Heart left ventricle (tissue), 16 donors: Measurements from ENCODE around the gene KRT76. TPM values are rescaled to one million over a fixed set of nuclear protein-coding genes. Genes with fewer than 3 reads are reported as not detected.

Experiments used
- ATAC-seq, 4 donors: fragments of 200-7000 bp; cut with Tn5 transposase; one replicate each; pipeline ENCODE4 v1.9.1; 2020 to 2022; ENCODE audit warnings: moderate library complexity in 4 of 4, mild to moderate bottlenecking in 3 of 4, moderate number of reproducible peaks in 1 of 4
- DNase-seq, 5 donors: peaks; one replicate each; pipeline ENCODE4 v3.0.0-alpha.2; 2020
- H3K27ac ChIP-seq, 12 donors: fragments of 200-600 bp; sonication (generic) in 4 of 12; one replicate each; pipeline versions ENCODE4 v1.5.0 to v1.8.0; 2016 to 2022; ENCODE audit warnings: mild to moderate bottlenecking in 2 of 12
- H3K27me3 ChIP-seq, 9 donors: fragments of 200-600 bp; sonication (generic) in 2 of 9; one replicate each; pipeline versions ENCODE4 v1.5.1 to v1.8.0; 2016 to 2022; ENCODE audit warnings: mild to moderate bottlenecking in 3 of 9
- H3K36me3 ChIP-seq, 9 donors: fragments of 200-600 bp; sonication (generic) in 2 of 9; one replicate each; pipeline versions ENCODE4 v1.5.0 to v1.8.0; 2018 to 2022; ENCODE audit warnings: mild to moderate bottlenecking in 2 of 9
- H3K4me1 ChIP-seq, 12 donors: fragments of 200-600 bp; sonication (generic) in 4 of 12; one replicate each; pipeline versions ENCODE4 v1.5.0 to v1.8.0; 2016 to 2022; ENCODE audit warnings: mild to moderate bottlenecking in 3 of 12
- H3K4me3 ChIP-seq, 12 donors: fragments of 200-600 bp; sonication (generic) in 4 of 12; one replicate each; pipeline versions ENCODE4 v1.5.0 to v1.8.0; 2017 to 2022; ENCODE audit warnings: mild to moderate bottlenecking in 9 of 12, moderate library complexity in 4 of 12
- H3K9me3 ChIP-seq, 12 donors: fragments of 200-600 bp; sonication (generic) in 4 of 12; one replicate each; pipeline versions ENCODE4 v1.5.0 to v1.8.0; 2016 to 2022; ENCODE audit warnings: mild to moderate bottlenecking in 1 of 12
- CTCF ChIP-seq, 12 donors: fragments of 200-600 bp; sonication (generic) in 4 of 12; IDR thresholded peaks; one replicate each; pipeline versions ENCODE4 v1.5.0 to v1.8.0; 2018 to 2022; ENCODE audit warnings: antibody characterized with exemption in 12 of 12, mild to moderate bottlenecking in 5 of 12
- POLR2A ChIP-seq, 2 donors: fragments of 450-650 bp; IDR thresholded peaks; one replicate each; pipeline ENCODE4 v1.6.1; 2017; ENCODE audit warnings: antibody characterized with exemption in 2 of 2, mild to moderate bottlenecking in 2 of 2, moderate library complexity in 2 of 2
- WGBS, 4 donors: extraction: QIAGEN DNeasy Blood & Tissue Kit in 2 of 4; methylation state at CpG; one replicate each; pipeline versions ENCODE4 v1.1.5 to v1.1.7; 2013 to 2018; 5-methylcytosine and 5-hydroxymethylcytosine counted together
- intact Hi-C, 10 donors: fragments of 100-400 bp; cut with DNase I; formaldehyde crosslinking; loops; one replicate each; pipeline versions ENCODE4 v1.11.1 to v1.14.2; 2022
- polyA plus RNA-seq, 2 donors: library from polyadenylated mRNA; stranded (reverse); fragments of 200-250 nt; gene quantifications; one replicate each; pipeline ENCODE4 v1.2.3, GENCODE V29; 2013
- total RNA-seq, 9 donors: library from RNA; depleted of rRNA in 2 of 9; stranded (reverse); fragments of >200 nt in 2 of 9; fragmentation: NEBNext Ultra II Directional in 3 of 9; extraction: Animal tissue kit (Norgen Biotek cat#: 25700) in 3 of 9; gene quantifications; one replicate each; pipeline versions ENCODE4 v1.1.0 to v1.2.4, GENCODE V29; 2016 to 2023
- donor health status: ischemic (EF 13 %, LVEDD 7.1; RV severe dilation, severe dysfunction).
- donor health status: healthy with polysubstance abuse.
- donor health status: DM: no; HTN: yes; CAD: no.
- donor health status: DM: no; HTN: no; CAD: no.
- donor health status: ischemic (EF 25% LVEDD 6.9; RV normal size, moderate dysfunction).
- donor health status: ischemic (EF 25% LVEDD 5.7; RV mildly dilated, moderate dysfunction).
- donor health status: healthy.
- donor health status: DM: yes; HTN: yes; CAD: no.
- donor health status: ischemic (EF 35%, LVEDD 5.7; RV mildly dilated, moderate dysfunction).
- donor health status: nonischemic (EF 11% LVEDD 7.7; RV severe dilation, severe dysfunction).
- donor health status: DM: yes; HTN: yes; CAD: no.
- donor health status: PGD.
- donor health status: ischemic (EF 29% LVEDD 5.4; RV normal size, mild dysfunction).
- donor health status: nonischemic (EF 23%, LVEDD 6.1; RV moderate dilation, normal function).

The KRT76 gene
- total and polyA plus RNA-seq, 11 donors, result not detected

GRCh38 chr12:52730383-52730782 is 46.8 kb downstream of the KRT76 start:
- Histone ChIP-seq H3K36me3 (no peaks in the 10 kb centered on the region), H3K4me1 (no peaks in the 10 kb centered on the region), H3K27ac (no peak overlapping the region), H3K4me3 (no peak overlapping the region), H3K9me3 (no peaks in the 10 kb centered on the region), H3K27me3 (peaks cover 0 to 13% (median 7%) of the 10 kb centered on the region in 9 donors)
- 78 to 79% (median 78%) methylated on average over 13 of the region's 13 CpGs for WGBS, 4 donors
- DNase-seq (no peak), ATAC-seq (no peak)
- no peak for TF ChIP-seq CTCF (IDR thresholded peaks at IDR 0.05)
- TF ChIP-seq POLR2A (IDR thresholded peaks at IDR 0.05), result no peak
- intact Hi-C loops, result no loop called here

GRCh38 chr12:52729147-52729546 is 48.0 kb downstream of the KRT76 start:
- no peak for ATAC-seq
- Histone ChIP-seq H3K4me3 (no peak overlapping the region), H3K36me3 (no peaks in the 10 kb centered on the region), H3K9me3 (no peaks in the 10 kb centered on the region), H3K4me1 (no peaks in the 10 kb centered on the region), H3K27me3 (peaks cover 0 to 9% (median 3%) of the 10 kb centered on the region in 9 donors), H3K27ac (no peak overlapping the region)
- intact Hi-C loops, result no loop called here
- TF ChIP-seq POLR2A (IDR thresholded peaks at IDR 0.05) (no peak), CTCF (IDR thresholded peaks at IDR 0.05) (no peak)
- 72 to 83% (median 78%) methylated on average over 9 to 10 of the region's 10 CpGs for WGBS, 4 donors
- DNase-seq, result no peak

- H3K36me3 ChIP-seq, result no peaks in the 10 kb centered on the region
- ATAC-seq (no peak), DNase-seq (no peak)
- intact Hi-C loops, result no loop called here
- no peak for TF ChIP-seq CTCF (IDR thresholded peaks at IDR 0.05)
- TF ChIP-seq POLR2A (IDR thresholded peaks at IDR 0.05), result no peak
- no peak overlapping the region for H3K4me3 ChIP-seq
- peaks cover 0 to 9% (median 0%) of the 10 kb centered on the region in 9 donors for H3K27me3 ChIP-seq
- H3K4me1 ChIP-seq, result no peaks in the 10 kb centered on the region
- 88 to 94% (median 93%) methylated on average over 2 of the region's 2 CpGs for WGBS, 4 donors
- H3K27ac ChIP-seq, result no peak overlapping the region
- H3K9me3 ChIP-seq, result no peaks in the 10 kb centered on the region
These were observed 48.8 kb downstream of the KRT76 start for GRCh38 chr12:52728374-52728773.

GRCh38 chr12:52727037-52727436 is 50.1 kb downstream of the KRT76 start:
- Histone ChIP-seq H3K4me3 (no peak overlapping the region), H3K27ac (no peak overlapping the region), H3K27me3 (peaks cover 0 to 9% (median 0%) of the 10 kb centered on the region in 9 donors), H3K4me1 (no peaks in the 10 kb centered on the region), H3K36me3 (no peaks in the 10 kb centered on the region), H3K9me3 (no peaks in the 10 kb centered on the region)
- DNase-seq, result no peak
- no peak for TF ChIP-seq POLR2A (IDR thresholded peaks at IDR 0.05)
- no peak for TF ChIP-seq CTCF (IDR thresholded peaks at IDR 0.05)
- WGBS, 4 donors, result 80 to 88% (median 86%) methylated on average over 4 of the region's 4 CpGs
- ATAC-seq, result no peak
- intact Hi-C loops, result no loop called here
